HepG2 (cell line): ENCODE results near the gene JDP2. TPM values are rescaled to one million over a fixed set of nuclear protein-coding genes. Genes with fewer than 3 reads are reported as not detected.

Experiments used
- ATAC-seq: fragments of 200-7000 bp; cut with Tn5 transposase; 3 replicates; pipeline ENCODE4 v1.9.1; 2020; ENCODE audit warnings: mild to moderate bottlenecking, moderate library complexity
- BruUV-seq: library from RNA; stranded (reverse); fragments of 400-500 nt; replicated peaks from 2 replicates; lab custom pipeline; 2021; lab: Mats Ljungman, UMichigan
- CTCF ChIA-PET: fragments of 300-600 bp; formaldehyde crosslinking; extraction: SDS; loops from one replicate; lab custom pipeline; 2021; ENCODE audit warnings: low total read pairs, inconsistent platforms, low intra/inter-chr PET ratio; lab: Yijun Ruan, JAX
- POLR2A ChIA-PET: fragments of 350-600 bp; sonication (Branson Sonifier 250); formaldehyde crosslinking; loops from one replicate; lab custom pipeline; 2020; ENCODE audit warnings: antibody characterized with exemption, inconsistent platforms; lab: Yijun Ruan, JAX
- DNase-seq: peaks from one replicate; pipeline ENCODE4 v3.0.0-alpha.2; 2015; ENCODE audit warnings: low spot score
- FAIRE-seq: peaks from 3 replicates; lab custom pipeline; 2011; peaks lifted over from hg19 to GRCh38; lab: Jason Lieb, UNC
- H2AFZ ChIP-seq: one replicate; pipeline ENCODE4 v1.6.1; 2011; ENCODE audit warnings: low read length, inconsistent platforms
- H3K27ac ChIP-seq: fragments of 300-600 bp; 3 replicates; pipeline ENCODE4 v1.8.0; 2011; ENCODE audit warnings: mixed run types, mild to moderate bottlenecking, mixed read lengths, low read length, inconsistent platforms; ENCODE audit not compliant: insufficient read depth; ENCODE audit errors: extremely low read length
- H3K27me3 ChIP-seq, 2 experiments: fragments of 200-600 bp in 1 of 2; 2 replicates in 1 of 2; 3 replicates in 1 of 2; pipeline versions ENCODE4 v1.6.0 to v1.8.0; 2011; ENCODE audit warnings: low read length in 2 of 2, mild to moderate bottlenecking in 2 of 2, moderate library complexity in 2 of 2, inconsistent platforms in 1 of 2; ENCODE audit not compliant: insufficient read depth in 2 of 2, control insufficient read depth in 1 of 2
- H3K36me3 ChIP-seq, 2 experiments: fragments of 200-600 bp in 1 of 2; replicated peaks in 1 of 2; 2 replicates in 1 of 2; 3 replicates in 1 of 2; pipeline versions ENCODE4 v1.5.1 to v1.8.0; 2011; ENCODE audit warnings: low read length in 2 of 2, inconsistent platforms in 1 of 2; ENCODE audit not compliant: insufficient read depth in 2 of 2, control insufficient read depth in 1 of 2
- H3K4me1 ChIP-seq: 2 replicates; pipeline ENCODE4 v1.5.1; 2012; ENCODE audit warnings: low read length, inconsistent platforms; ENCODE audit not compliant: insufficient read depth
- H3K4me2 ChIP-seq: 2 replicates; pipeline ENCODE4 v1.6.0; 2011; ENCODE audit warnings: low read depth, low read length, inconsistent platforms
- H3K4me3 ChIP-seq, 3 experiments: fragments of 200-600 bp in 1 of 3; sonication (generic), shearing (Covaris generic) in 1 of 3; replicated peaks in 1 of 3; 2 replicates each; pipeline ENCODE4 v1.5.1; 2011 to 2016; ENCODE audit warnings: low read length in 3 of 3, inconsistent platforms in 2 of 3, low read depth in 2 of 3, mild to moderate bottlenecking in 2 of 3, control low read depth in 1 of 3, mixed read lengths in 1 of 3; ENCODE audit not compliant: insufficient read depth in 1 of 3
- H3K79me2 ChIP-seq: one replicate; pipeline ENCODE4 v1.6.1; 2011; ENCODE audit warnings: low read length, inconsistent platforms; ENCODE audit not compliant: insufficient read depth
- H3K9ac ChIP-seq: 2 replicates; pipeline ENCODE4 v1.6.0; 2011; ENCODE audit warnings: mild to moderate bottlenecking, low read depth, low read length, inconsistent platforms; ENCODE audit not compliant: insufficient read depth
- H3K9me3 ChIP-seq: 2 replicates; pipeline ENCODE4 v1.5.1; 2012; ENCODE audit warnings: mild to moderate bottlenecking, low read length
- H4K20me1 ChIP-seq: 2 replicates; pipeline ENCODE4 v1.6.0; 2011; ENCODE audit warnings: inconsistent platforms, mild to moderate bottlenecking, low read length, moderate library complexity; ENCODE audit not compliant: insufficient read depth
- ARID2 ChIP-seq: sonication (generic); formaldehyde crosslinking; IDR thresholded peaks from 2 replicates; pipeline ENCODE4 v1.8.1; 2022; ENCODE audit warnings: mild to moderate bottlenecking, missing genetic modification reagents, borderline replicate concordance
- FOXK1 ChIP-seq: sonication (generic); formaldehyde crosslinking; IDR thresholded peaks from 2 replicates; pipeline ENCODE4 v1.4.0; 2020; ENCODE audit warnings: low read depth, missing genetic modification reagents, borderline replicate concordance
- ISL2 ChIP-seq: sonication (generic); formaldehyde crosslinking; IDR thresholded peaks from 2 replicates; pipeline ENCODE4 v1.5.0; 2020; ENCODE audit warnings: missing genetic modification reagents
- KDM5B ChIP-seq: sonication (generic); formaldehyde crosslinking; IDR thresholded peaks from 2 replicates; pipeline ENCODE4 v1.4.0; 2020; ENCODE audit warnings: missing genetic modification reagents, mild to moderate bottlenecking, borderline replicate concordance
- NCOA1 ChIP-seq: sonication (generic); formaldehyde crosslinking; IDR thresholded peaks from 2 replicates; pipeline ENCODE4 v1.9.0; 2021; ENCODE audit warnings: missing genetic modification reagents
- NFE2L1 ChIP-seq: sonication (generic); formaldehyde crosslinking; IDR thresholded peaks from 2 replicates; pipeline ENCODE4 v1.4.0; 2020; ENCODE audit warnings: missing genetic modification reagents, mild to moderate bottlenecking, borderline replicate concordance
- SRSF9 ChIP-seq: fragments of 200-400 bp; formaldehyde crosslinking; IDR thresholded peaks from 2 replicates; pipeline ENCODE4 v1.6.1; 2018; ENCODE audit warnings: borderline replicate concordance, mild to moderate bottlenecking, low read depth, low read length; ENCODE audit not compliant: insufficient read depth, poor library complexity, severe bottlenecking
- ZNF235 ChIP-seq: sonication (generic); formaldehyde crosslinking; IDR thresholded peaks from 2 replicates; pipeline ENCODE4 v1.8.1; 2023; ENCODE audit warnings: mild to moderate bottlenecking, missing genetic modification reagents, borderline replicate concordance
- ZNF329 ChIP-seq: sonication (generic); formaldehyde crosslinking; IDR thresholded peaks from 2 replicates; pipeline ENCODE4 v1.9.0; 2021; ENCODE audit warnings: low read depth, mild to moderate bottlenecking, missing genetic modification reagents
- ZNF629 ChIP-seq: sonication (generic); formaldehyde crosslinking; conservative IDR thresholded peaks from 2 replicates; pipeline ENCODE4 v1.5.0; 2020; ENCODE audit warnings: missing genetic modification reagents
- WGBS: methylation state at CpG from one replicate; pipeline ENCODE4 v1.1.6; 2017; ENCODE audit warnings: low lambda C conversion rate; 5-methylcytosine and 5-hydroxymethylcytosine counted together
- in situ Hi-C: cut with HindIII; loops from 2 replicates; pipeline ENCODE4 v1.10.0; 2017; ENCODE audit warnings: low pct_unique_long_range_greater_than_20kb; ENCODE audit not compliant: extremely low pct_ligation_motif_present
- intact Hi-C: fragments of 100-400 bp; cut with micrococcal nuclease; formaldehyde crosslinking; loops from one replicate; pipeline ENCODE4 v1.10.0; 2022; ENCODE audit not compliant: unreplicated experiment
- polyA plus RNA-seq, 8 experiments: library from polyadenylated mRNA; depleted of rRNA in 3 of 8; stranded (reverse) in 7 of 8; unstranded in 1 of 8; fragments of >200 nt; fragmentation: Illumina TruSeq in 4 of 8; extraction: Trizol in 4 of 8; gene quantifications; 2 replicates each; pipeline versions ENCODE4 v1.2.1 to v1.2.3, GENCODE V29; 2011 to 2016; ENCODE audit warnings: low read depth in 4 of 8, missing spikeins in 1 of 8, mixed read lengths in 1 of 8; ENCODE audit not compliant: insufficient read depth in 1 of 8
- total RNA-seq, 5 experiments: library from RNA; depleted of rRNA; stranded (reverse); fragments of >200 nt; fragmentation: Illumina TruSeq; extraction: Trizol; gene quantifications; 2 replicates each; pipeline ENCODE4 v1.2.3, GENCODE V29; 2016; ENCODE audit warnings: low read depth in 1 of 5
- TF ChIP-seq, protein P1 (sequence below): sonication (generic); formaldehyde crosslinking; IDR thresholded peaks from 2 replicates; pipeline ENCODE4 v1.5.1; 2020; ENCODE audit warnings: missing genetic modification reagents, mild to moderate bottlenecking, borderline replicate concordance

JDP2 gene
- total and polyA plus RNA-seq, 2 of the 13 experiments (the other 11 are each of a cell fraction or from before 2014, with no cell fraction given): 8.0 to 8.9 TPM

DNA sequence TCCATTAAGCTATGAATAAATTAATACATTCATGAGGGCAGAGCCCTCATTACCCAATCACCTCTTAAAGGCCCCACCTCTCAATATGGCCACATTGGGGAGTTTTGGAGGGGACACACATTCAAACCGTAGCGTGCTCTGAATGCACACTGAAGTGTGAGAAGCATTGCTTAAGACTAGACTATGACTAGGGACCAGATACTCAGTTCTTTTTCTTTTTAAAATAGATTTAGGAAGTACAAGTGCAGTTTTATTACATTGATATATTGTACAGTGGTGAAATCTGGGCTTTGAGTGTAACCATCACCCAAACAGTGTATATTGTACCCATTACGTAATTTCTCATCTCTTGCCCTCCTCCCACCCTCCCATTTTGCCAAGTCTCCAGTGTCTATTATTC is 21.0 kb upstream of the JDP2 start (continued):
- TF ChIP-seq NFE2L1 (CRISPR knock-in tag) (no peak), FOXK1 (no peak), ISL2 (CRISPR knock-in tag) (no peak), ZNF235 (CRISPR knock-in tag) (no peak), NCOA1 (CRISPR knock-in tag) (no peak), ZNF329 (CRISPR knock-in tag) (no peak), KDM5B (CRISPR knock-in tag) (no peak), ARID2 (CRISPR knock-in tag) (no peak)
- TF ChIP-seq, protein P1, sequence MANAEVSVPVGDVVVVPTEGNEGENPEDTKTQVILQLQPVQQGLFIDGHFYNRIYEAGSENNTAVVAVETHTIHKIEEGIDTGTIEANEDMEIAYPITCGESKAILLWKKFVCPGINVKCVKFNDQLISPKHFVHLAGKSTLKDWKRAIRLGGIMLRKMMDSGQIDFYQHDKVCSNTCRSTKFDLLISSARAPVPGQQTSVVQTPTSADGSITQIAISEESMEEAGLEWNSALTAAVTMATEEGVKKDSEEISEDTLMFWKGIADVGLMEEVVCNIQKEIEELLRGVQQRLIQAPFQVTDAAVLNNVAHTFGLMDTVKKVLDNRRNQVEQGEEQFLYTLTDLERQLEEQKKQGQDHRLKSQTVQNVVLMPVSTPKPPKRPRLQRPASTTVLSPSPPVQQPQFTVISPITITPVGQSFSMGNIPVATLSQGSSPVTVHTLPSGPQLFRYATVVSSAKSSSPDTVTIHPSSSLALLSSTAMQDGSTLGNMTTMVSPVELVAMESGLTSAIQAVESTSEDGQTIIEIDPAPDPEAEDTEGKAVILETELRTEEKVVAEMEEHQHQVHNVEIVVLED: no peak

DNA sequence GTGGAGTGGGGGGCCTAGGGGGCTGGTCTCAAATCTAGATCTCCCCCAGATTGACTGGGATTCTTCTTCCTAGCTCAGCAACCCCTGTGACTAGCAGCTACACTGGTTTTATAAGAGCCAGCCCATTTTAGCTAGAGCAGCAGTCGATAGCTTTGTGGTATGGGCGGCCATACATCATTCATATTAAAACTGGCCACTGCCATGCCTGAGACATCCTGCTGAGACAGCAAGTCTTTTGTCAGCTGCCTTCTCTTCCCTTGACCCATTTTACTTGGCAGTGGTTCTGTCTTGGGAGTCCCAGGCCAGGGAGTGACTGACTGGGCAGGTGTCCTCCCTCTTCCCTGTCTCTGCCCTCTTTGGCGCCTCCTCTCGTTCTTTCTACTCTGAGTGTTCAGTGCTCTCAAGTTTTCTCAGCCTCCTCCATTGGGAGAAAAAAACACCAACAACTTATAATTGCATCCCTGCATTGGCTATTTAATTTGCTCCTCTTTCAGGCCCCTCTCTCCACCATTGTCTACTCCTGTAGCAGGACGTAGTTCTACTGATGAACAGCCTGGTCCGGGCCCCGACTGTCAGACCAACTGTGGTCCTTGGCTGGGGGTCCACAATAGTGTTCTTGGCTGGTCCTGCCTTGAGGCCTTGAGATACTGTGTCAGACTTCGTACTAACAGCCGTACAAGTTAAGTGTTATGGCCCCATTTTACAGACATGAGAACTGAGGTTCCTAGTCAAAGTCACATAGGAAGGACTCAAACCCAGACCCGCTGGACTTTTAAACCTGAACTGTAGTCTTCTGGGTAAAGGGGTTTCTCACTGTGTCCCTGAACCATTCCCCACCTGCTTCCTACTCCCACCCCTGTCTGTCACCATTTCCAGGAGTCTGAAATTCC is 18.3 kb upstream of the JDP2 start:
- FAIRE-seq: no peak
- intact Hi-C loops (no loop called here), in situ Hi-C loops (no loop called here)
- Histone ChIP-seq H3K9ac (no peak overlapping the region), H3K36me3 (no peaks in the 10 kb centered on the region), H3K4me1 (no peaks in the 10 kb centered on the region), H3K27me3 (peaks cover 0 to 4% of the 10 kb centered on the region in 2 experiments; a peak in 1 of 5 replicates), H3K4me3 (no peak overlapping the region), H3K9me3 (no peaks in the 10 kb centered on the region), H4K20me1 (no peaks in the 10 kb centered on the region), H3K79me2 (no peaks in the 10 kb centered on the region), H2AFZ (no peak overlapping the region), H3K27ac (no peak overlapping the region), H3K4me2 (no peak overlapping the region)
- 82% methylated on average over 8 of the region's 10 CpGs for WGBS
- no TSS peak for BruUV-seq
- CTCF ChIA-PET: no interaction called here
- TF ChIP-seq SRSF9 (no peak), ZNF629 (peak; percentile 49)
- POLR2A ChIA-PET: no interaction called here
- no peak for DNase-seq
- ATAC-seq: no peak
